HG03558 (cell line): Measurements from ENCODE around the gene TFAP2E.
"Not testable (repeated sequence)": the region's sequence is repeated elsewhere in the genome, so short reads cannot be mapped to it uniquely, and the experiment has no call there.

Experiments
- ATAC-seq: cut with Tn5 transposase; IDR thresholded peaks from one replicate; pipeline ENCODE4 v1.9.1; 2021; ENCODE audit warnings: moderate number of reproducible peaks; ENCODE audit not compliant: unreplicated experiment; ENCODE audit errors: extremely low read depth

Gene TFAP2E

DNA sequence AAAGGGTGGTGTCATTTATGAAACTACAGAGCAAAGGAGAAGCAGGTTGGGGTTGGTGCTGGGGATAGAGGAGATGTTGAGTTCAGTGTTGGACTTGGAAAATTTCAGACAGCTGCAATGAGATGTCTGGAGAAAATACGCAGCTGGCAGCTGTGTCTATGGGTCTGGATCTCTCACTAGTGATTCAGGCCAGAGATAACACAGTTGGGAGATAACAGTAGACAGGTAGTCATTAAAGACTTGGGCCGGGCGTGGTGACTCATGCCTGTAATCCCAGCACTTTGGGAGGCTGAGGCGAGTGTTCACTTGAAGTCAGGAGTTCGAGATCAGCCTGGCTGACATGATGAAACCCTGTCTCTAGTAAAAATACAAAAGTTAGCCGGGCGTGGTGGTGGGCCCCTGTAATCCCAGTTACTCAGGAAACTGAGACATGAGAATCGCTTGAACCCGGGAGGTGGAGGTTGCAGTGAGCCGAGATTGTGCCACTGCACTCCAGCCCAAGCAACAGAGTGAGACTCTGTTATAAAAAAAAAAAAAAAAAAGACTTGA is 2.5 kb upstream of the TFAP2E start:
- no peak for ATAC-seq

DNA sequence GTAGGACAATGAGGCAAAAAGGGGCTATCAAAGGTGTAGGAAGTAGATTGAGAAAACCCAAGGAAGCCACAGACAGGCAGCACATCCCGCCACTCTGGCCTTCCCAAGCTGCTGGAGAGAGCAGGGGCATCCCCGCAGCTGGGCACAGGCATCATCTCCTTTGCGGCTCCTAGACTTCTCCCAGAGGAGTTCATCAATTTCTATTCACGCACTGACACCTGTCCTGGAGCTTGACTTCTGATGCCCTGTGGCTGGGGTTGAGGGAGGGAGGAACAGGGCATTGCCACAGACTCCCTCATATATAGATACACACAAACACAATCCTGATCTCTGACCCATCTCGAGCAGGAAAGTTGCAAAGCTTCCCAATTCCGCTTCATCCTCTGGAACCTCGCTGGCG is 1.9 kb upstream of the TFAP2E start:
- no peak for ATAC-seq

DNA sequence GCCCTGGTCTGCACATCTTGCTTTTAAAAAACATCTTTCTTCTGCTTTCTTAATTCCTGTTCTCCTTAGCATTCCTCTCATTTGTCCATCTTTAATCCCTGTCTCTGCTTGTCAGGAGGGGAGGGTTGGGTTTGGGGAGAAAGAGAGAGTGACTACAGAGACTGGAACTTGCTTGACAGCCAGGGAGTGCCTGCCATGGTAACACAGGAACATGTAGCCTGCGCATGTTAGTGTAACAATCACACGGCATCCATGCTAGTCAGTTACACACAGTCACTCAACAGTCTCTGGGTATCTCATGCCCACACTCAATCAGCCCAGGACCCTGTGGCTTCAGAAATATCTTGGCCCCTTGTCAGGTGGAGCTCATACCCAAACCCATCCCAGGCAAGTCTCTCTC is 818 bp upstream of the TFAP2E start:
- ATAC-seq = no peak

DNA sequence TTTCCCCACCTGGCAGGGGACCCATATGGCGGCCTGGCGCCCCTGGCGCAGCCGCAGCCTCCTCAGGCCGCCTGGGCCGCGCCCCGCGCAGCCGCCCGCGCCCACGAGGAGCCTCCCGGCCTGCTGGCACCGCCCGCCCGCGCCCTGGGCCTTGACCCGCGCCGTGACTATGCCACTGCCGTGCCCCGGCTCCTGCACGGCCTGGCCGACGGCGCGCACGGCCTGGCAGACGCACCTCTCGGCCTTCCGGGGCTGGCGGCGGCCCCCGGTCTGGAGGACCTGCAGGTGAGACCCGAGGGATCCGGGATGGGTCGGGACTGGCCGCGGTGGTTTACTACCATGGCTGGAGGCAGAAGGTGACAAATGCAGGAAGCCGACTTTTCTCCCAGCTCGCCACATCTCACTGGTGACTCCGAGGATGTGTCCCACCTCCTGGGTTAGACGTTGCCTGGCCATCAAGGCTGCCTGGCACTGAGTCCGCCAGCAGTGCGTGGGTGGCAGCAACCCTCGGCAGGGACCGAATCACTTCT is 1.1 kb downstream of the TFAP2E start:
- no peak for ATAC-seq

DNA sequence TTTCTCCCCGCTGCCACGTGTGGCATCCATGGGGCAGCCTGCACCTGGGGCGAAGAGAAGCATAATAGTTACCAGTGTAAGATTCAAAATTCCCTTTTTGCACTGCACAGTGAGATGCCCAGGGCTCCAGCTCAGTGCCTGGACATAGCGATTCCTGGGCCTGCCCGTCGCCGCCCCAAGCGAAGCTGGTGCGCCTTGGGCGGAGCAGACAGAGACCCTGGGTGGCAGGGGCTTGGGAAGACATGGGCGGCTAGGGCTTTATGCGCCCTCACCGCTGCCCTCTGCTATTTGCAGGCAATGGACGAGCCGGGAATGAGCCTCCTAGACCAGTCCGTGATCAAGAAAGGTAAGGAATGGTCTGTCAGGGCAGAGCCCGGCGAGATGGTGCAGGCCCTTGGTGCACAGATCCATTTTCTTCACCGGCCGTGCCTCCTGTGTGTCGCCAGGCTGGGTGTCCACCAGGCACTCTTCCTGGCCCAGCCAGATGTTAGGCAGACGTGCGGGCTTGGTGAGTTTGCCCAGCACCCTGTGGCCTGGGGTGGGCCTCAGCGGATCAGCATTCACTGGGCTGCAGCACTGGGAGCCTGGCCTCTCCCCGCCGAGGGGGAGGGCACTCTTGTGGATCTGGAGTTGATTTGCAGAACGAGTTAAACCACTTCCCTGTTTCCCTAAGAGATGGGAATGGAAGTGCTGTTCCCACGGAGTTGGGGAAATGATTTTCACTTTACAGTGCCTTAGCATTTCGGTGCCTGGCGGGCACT is 1.7 kb downstream of the TFAP2E start:
- no peak for ATAC-seq

DNA sequence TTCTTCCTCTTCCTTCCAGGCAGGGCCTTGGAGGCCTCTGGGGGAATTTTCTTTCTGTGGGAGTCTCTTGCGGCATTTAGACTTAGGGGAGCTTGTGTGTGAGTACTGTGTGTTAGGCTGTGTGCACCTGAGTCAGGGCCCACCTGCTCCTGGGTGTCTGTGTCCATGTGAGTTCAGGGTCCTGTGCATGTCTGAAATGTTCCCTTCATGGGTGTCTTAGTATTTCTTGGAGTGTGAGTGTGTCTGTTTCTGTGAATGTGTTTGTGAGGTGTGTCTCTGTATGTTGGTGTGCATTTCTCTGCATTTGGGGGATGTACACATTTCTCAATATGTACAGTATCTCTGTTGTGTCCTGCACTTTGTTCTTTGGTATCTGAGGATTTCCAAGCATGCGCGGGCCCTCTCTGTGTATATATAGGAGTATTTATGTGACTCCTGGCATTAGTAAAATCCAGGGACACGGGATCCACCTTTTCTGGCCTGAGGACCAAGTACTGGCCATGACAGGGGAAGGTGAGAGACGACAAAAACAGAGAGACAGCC is 2.4 kb downstream of the TFAP2E start:
- ATAC-seq = no peak

DNA sequence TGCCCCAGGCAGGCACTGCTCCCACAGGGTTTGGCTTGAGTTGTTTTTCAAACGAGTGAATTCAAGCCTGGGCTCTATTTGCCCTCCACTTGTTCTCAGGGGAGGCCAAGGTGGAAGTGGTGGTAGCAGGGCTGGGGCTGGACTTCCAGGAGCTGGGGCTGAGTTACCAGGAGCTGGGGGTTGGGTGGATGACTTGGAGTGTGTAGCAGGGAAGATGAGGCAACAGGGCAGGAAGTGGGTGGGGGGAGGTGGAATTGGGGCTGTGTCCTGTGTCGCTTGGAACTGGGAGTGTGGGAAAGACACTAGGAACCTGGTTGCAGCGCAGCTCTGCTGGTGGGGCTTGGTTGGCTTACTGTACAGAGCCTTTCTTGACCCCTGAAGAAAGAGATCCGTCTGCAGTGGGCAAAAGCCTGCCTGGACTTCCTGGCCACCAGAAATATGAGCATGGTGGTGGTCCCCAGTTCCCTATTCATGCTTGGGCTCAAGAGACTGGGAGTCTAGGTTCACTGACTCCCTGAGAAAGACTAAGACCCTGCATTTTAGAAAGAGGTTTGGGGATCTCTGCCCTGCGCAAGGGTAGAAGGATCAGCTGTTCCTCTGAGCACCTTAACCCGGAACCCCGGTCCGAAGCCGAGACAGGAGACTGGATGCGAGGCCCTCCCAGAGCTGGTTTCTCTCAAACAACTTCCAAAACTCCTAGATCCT is 3.1 kb downstream of the TFAP2E start:
- ATAC-seq = no peak

DNA sequence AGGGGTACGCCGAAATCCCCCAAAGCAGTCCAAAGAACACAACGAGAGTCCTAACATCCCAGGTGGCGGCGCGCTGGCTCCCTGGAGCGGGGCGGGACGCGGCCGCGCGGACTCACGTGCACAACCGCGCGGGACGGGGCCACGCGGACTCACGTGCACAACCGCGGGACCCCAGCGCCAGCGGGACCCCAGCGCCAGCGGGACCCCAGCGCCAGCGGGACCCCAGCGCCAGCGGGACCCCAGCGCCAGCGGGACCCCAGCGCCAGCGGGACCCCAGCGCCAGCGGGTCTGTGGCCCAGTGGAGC is 3.6 kb downstream of the TFAP2E start:
- not testable (repeated sequence) for ATAC-seq

DNA sequence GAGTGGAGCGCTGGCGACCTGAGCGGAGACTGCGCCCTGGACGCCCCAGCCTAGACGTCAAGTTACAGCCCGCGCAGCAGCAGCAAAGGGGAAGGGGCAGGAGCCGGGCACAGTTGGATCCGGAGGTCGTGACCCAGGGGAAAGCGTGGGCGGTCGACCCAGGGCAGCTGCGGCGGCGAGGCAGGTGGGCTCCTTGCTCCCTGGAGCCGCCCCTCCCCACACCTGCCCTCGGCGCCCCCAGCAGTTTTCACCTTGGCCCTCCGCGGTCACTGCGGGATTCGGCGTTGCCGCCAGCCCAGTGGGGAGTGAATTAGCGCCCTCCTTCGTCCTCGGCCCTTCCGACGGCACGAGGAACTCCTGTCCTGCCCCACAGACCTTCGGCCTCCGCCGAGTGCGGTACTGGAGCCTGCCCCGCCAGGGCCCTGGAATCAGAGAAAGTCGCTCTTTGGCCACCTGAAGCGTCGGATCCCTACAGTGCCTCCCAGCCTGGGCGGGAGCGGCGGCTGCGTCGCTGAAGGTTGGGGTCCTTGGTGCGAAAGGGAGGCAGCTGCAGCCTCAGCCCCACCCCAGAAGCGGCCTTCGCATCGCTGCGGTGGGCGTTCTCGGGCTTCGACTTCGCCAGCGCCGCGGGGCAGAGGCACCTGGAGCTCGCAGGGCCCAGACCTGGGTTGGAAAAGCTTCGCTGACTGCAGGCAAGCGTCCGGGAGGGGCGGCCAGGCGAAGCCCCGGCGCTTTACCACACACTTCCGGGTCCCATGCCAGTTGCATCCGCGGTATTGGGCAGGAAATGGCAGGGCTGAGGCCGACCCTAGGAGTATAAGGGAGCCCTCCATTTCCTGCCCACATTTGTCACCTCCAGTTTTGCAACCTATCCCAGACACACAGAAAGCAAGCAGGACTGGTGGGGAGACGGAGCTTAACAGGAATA is 4.2 kb downstream of the TFAP2E start:
- no peak for ATAC-seq

DNA sequence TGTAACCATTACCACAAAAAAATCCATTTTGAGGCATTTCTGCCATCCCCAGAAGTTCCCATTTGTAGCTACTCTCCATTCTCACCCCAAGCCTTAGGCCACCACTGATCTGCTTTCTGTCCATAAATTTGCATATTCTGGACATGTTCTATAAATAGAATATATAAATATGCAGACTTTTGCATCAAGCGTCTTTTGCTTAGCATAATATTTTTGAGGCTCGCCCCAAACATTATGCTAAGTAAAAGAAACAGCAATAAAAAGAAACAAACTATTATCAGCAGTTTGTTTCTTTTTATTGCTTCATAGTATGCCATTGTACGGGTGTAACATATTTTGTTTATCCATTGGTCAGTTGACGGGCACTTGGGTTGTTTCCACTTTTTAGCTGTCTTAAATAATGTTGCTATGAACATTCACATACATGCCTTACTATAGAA is 7.9 kb downstream of the TFAP2E start:
- ATAC-seq = no peak

DNA sequence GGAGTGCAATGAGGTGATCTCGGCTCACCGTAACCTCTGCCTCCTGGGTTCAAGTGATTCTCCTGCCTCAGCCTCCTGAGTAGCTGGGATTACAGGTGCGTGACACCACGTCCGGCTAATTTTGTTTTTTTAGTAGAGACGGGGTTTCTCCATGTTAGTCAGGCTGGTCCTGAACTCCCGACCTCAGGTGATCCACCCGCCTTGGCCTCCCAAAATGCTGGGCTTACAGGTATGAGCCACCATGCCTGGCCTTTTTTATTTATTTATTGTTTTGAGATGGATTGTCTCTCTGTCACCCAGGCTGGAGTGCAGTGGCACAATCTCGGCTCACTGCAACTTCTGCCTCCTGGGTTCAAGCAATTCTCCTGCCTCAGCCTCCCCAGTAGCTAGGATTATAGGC is 8.5 kb downstream of the TFAP2E start:
- not testable (repeated sequence) for ATAC-seq

DNA sequence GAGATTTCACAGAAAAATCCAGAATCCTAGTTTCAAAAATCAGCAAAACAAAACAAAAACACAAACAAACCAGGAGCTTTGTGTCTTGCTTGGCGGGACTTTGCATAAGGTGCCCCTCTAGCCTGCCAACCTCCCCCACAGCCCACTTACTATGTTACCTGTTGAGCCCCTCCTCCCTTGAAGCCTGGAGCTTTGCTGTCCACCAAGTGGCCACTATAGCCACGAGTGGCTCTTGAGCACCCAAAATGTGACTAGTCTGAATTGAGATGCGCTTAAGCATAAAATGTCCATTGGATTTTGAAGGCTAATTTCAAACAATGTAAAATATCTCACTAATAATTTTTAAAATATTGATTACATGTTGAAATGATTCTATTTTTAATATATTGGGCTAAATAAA is 12.2 kb downstream of the TFAP2E start:
- no peak for ATAC-seq

DNA sequence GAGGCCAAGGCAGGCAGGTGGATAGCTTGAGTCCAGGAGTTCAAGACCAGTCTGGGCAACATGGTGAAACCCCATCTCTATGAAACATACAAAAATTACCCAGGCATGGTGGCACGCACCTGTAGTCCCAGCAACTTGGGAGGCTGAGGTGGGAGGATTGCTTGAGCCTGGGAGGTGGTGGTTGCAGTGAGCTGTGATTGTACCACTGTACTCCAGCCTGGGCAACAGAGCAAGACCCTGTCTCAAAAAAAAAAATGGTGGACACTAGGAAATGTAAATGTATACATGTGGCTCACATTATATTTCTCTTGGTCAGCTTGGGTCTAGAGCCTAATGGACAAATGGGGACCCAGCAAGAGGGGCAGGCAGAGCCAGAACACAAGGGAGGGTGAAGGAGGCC is 12.7 kb downstream of the TFAP2E start:
- ATAC-seq = not testable (repeated sequence)

DNA sequence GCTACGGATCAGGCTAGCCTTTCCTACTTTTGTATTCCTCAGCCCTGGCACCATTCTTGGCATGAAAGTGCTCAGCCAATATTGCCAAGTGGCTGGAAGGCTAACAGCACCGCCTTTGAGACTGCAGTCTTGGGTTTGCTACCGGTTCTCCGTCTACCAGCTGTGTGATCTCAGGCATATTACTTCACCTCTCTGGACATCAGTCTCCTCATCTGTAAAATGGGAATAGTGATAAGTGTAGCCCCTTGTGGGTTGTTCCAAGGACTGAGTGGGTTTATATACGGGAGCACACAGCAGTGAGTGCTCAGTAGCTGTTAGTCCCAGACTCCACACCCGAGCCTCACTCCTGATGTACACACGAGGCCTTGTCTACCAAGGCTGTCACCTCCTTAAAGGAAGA is 13.7 kb downstream of the TFAP2E start:
- ATAC-seq = no peak

DNA sequence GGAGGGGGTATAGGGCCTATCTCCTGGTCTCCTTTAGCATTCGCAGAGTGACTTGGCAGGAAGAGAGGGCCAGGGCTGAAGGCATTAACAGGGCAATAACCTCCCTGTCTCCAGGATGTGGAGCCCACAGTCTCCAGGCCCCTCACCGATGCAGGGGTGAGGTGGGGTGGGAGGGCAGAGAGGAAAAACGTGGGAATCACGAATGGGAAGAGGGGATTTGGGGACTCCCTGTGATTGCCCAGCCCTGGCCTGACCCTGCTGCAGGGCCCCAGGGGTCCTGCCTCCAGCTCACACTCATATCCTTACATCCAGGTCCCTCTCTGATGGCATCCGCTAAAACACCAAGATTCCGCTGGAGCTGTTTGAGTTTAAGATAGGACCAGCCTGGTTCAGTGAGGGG is 14.6 kb downstream of the TFAP2E start:
- no peak for ATAC-seq

DNA sequence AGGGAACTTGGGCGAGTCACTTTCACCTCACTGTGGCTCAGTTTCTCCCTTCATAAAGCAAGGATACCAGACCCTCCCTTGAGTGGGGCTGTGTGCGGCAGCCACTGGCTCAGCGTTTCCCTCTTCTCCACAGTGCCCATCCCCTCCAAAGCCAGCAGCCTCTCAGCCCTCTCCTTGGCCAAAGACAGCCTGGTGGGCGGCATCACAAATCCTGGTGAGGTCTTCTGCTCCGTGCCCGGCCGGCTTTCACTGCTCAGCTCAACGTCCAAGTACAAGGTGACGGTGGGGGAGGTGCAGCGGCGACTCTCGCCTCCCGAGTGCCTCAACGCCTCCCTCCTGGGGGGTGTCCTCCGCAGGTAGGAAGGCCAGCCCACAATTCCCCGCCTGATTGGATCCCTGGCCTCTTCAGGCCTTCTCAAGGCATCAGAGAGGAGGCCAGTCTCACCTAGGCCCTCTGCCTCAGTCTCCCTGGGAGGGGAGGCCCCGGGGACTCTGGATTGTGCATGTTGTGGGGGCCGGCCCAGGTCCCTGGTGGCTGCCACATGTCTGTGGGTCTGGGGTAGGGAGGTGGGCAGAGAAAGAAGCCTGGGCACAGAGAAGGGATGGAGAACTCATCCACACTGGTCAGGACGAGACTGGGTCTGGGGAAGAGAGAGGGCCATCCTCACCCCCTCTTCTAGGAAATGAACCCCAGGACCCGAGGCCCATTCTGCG is 15.2 kb downstream of the TFAP2E start:
- ATAC-seq = no peak

DNA sequence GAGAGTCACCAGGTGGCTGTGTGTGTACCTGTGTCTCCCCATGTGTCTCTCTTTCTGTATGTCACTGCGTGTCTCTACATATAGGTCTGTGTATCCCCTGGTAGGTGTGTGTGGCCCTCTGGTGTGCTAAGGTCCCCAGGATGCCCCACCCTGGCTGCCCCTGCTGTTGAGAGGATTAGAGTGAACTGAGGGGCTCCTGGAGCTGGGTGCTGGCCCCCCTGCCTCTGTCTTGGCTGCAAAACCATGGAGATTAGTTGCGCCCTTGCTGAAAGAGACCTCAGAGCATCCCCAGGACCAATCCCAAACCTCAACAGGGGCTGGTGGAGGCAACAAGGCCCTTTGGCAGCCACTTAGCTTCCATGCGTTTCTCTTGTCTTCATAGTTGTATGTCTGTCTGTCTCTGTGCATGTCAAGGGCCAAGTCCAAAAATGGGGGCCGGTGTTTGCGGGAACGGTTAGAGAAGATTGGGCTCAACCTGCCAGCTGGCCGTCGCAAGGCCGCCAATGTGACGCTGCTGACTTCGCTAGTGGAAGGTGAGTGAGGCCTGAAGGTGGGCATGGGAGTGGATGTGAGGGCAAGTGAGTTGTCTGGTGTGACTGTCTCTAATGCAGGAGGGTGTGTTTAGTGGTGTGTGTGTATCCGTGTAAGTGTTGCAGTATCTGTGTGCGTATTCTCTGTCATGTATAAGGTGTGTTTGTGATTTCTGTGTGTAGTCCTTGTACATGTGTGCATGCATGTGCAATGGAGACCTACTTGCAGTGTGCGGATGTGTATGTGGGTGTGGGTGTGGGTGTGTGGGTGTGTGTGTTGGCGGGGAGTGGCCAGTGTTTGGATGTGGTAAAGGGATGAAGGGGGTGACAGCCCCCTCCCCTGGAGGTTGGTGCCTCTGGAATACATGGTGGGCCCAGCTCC is 16.7 kb downstream of the TFAP2E start:
- no peak for ATAC-seq

DNA sequence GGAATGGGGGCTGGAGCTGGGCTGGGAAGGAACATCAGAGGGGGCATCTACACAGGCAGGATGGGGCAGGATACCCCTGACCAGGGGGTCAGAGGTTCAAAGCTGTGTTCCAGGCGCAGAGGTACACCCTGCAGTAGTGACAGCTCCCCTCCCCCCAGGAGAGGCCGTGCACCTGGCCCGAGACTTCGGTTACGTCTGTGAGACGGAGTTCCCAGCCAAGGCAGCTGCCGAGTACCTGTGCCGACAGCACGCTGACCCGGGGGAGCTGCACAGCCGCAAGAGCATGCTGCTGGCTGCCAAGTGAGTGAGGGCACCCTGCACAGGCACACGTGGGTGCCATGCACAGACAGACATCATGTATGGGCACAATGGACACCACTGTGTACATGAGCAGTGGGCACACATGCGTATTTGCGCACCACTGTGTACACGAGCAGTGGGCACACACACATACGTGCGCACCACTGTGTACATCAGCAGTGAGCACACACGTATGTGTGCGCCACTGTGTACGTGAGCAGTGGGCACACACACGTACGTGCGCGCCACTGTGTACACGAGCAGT is 17.4 kb downstream of the TFAP2E start:
- ATAC-seq = no peak
